HFF-Myc (cell line): ENCODE data around the gene ZNF18.
A peak's percentile ranks its signal among the peaks of the same experiment; 100 is the strongest.
"Not testable (repeated sequence)": the region's sequence is repeated elsewhere in the genome, so short reads cannot be mapped to it uniquely, and the experiment has no call there.

Source experiments
- DNase-seq: peaks from one replicate; pipeline ENCODE4 v3.0.0-alpha.2; 2011; ENCODE audit warnings: low read depth; ENCODE audit errors: extremely low read depth
- H3K4me3 ChIP-seq: replicated peaks from 2 replicates; pipeline ENCODE4 v1.5.1; 2011; ENCODE audit warnings: low read depth, mild to moderate bottlenecking, control low read depth, low read length
- TF ChIP-seq, protein P1 (sequence below): IDR thresholded peaks from 2 replicates; pipeline ENCODE4 v1.5.1; 2012; ENCODE audit warnings: mild to moderate bottlenecking, low read depth, low read length, control low read depth; ENCODE audit errors: missing control alignments

The ZNF18 gene

DNA sequence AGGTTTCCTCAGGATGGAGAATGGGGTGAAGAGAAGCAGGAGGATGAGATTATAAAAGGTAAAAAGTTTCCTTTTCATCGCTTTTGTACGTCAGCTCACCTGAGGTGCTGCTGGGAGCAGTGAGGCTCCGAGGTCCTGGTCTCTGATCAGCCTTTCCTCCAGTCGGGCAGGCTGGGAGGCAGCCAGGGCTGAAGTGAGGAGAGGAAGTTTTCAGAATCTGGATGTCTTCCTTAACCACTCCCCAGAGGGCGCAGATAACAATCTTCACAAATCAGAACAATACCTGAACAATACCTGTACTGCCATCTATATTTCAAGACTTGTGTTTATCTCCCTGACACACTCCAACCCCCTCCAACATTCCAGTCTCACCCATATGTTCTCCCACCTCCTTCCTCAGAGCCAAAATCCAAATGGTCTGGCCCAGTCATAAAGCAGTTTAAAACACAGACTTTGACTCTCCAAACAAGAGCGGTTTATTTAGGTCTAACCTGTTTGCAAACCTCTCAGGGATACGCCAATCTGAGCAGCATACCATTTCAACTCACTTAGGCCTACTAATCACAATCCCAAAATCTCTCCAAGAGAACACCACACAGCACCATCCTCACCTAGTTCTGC lies 6.8 kb downstream of the ZNF18 start:
- DNase-seq = no peak
- TF ChIP-seq, protein P1, sequence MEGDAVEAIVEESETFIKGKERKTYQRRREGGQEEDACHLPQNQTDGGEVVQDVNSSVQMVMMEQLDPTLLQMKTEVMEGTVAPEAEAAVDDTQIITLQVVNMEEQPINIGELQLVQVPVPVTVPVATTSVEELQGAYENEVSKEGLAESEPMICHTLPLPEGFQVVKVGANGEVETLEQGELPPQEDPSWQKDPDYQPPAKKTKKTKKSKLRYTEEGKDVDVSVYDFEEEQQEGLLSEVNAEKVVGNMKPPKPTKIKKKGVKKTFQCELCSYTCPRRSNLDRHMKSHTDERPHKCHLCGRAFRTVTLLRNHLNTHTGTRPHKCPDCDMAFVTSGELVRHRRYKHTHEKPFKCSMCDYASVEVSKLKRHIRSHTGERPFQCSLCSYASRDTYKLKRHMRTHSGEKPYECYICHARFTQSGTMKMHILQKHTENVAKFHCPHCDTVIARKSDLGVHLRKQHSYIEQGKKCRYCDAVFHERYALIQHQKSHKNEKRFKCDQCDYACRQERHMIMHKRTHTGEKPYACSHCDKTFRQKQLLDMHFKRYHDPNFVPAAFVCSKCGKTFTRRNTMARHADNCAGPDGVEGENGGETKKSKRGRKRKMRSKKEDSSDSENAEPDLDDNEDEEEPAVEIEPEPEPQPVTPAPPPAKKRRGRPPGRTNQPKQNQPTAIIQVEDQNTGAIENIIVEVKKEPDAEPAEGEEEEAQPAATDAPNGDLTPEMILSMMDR = no peak
- H3K4me3 ChIP-seq = no peak overlapping the region

DNA sequence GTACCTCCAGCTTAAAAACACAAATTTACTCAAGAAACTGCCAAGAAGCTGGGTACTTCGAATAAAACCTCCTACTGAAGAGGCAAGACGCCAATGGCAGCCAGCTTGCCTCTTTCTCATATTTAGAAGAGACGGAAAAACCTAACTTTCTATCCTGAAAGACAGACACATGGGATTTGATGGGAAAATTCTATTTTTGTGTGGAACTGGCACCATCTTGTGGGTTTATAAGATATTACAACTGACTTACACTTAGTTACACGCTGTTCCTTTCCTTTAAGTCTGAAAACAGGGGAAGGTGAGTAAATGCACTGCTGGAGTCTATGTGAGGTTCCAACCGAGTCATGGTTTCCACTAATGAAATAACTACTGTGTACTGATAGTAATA lies 10.3 kb downstream of the ZNF18 start:
- H3K4me3 ChIP-seq = no peak overlapping the region
- DNase-seq = peak; percentile 33
- TF ChIP-seq, protein P1 = peak; percentile 36

DNA sequence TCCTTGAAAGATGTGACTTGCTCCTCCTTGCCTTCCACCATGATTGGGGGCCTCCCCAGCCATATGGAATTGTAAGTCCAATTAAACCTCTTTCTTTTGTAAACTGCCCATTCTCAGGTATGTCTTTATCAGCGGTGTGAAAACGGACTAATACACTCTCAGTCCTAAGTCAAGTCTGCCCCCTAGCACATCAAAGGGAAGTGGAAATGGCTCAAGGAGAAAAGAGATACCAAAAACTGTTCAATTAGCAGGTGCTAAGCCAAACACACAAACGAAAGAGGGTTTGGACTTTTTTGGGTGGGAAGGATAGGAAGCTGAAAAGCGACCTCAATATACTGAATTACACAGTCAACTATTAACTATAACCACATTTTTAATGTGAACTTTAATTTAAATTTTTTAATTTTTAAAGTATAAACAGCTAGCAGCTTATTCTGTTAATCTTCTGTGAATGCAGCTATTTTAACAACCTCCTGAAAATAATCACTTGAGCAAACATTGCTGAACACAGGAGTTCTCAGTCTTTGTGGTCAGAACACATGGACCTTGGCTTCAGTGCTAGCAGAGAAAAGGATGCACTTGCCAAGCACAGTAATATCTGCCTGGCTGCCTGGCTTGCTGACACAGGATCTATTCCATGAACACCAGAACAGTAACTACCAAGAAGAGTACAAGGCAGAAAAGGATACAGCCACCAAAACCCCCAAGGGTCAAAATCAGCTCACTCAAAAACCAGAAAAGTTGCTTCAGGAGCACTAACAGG lies 10.9 kb downstream of the ZNF18 start:
- TF ChIP-seq, protein P1 = no peak
- DNase-seq = no peak
- no peak overlapping the region for H3K4me3 ChIP-seq

DNA sequence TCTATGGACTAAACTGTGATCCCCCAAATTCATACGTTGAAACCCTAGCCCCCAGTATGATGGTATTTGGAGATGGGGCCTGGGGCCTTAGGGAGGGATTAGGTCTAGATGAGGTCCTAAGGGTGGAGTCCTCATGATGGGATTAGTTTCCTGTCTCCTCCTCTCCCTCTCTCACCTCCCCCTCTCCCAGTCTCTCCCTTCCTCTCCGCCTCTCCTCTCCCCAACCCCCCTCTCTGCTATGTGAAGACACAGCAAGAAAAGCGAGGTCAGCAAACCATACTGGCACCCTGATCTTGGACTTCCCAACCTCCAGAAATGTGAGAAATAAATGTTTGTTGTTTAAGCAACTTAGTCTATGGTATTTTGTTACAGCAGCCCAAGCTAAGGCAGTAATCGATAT lies 15.4 kb downstream of the ZNF18 start:
- TF ChIP-seq, protein P1 = no peak
- DNase-seq = no peak

DNA sequence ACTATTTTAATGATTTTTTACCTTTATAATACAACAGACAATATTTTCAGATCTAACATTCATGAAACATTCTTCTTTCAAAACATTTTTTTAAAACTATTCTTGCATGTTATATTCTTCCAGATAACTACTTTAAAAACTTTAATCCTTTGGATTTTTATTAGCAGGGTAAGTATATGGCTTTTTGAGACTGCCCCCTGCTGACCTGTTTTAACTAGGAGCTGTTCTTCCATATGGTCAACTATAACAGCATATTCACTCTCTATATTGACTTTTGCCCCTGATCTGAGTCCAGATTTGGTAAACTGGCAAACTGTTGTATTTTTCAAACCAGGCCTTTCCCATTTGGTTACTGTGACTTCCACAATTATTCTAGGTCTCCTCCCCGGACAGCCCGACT lies 16.5 kb downstream of the ZNF18 start:
- no peak overlapping the region for H3K4me3 ChIP-seq
- DNase-seq = no peak
- TF ChIP-seq, protein P1 = peak; percentile 35

More for the DNA sequence above, 15.4 kb downstream of the ZNF18 start:
- no peak overlapping the region for H3K4me3 ChIP-seq

DNA sequence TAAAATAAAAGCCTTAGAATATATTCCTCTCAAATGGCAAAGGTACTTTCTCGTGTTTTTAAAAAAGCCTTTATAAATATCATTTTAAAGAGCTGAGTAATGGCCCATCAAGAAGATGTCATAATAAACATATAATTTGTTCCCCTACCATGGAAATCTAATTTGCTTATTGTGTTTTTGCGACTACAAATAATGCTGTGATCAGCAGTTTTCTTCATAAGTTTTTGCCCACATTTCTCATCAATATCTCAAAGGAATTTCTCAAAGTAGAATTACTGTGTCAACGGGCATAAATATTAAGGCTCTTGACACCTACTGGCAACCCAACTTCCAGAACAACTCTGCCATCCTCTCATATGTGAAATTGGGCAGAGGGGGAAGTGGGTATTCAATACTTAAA lies 17.5 kb downstream of the ZNF18 start:
- no peak for DNase-seq
- H3K4me3 ChIP-seq = no peak overlapping the region
- TF ChIP-seq, protein P1 = no peak

DNA sequence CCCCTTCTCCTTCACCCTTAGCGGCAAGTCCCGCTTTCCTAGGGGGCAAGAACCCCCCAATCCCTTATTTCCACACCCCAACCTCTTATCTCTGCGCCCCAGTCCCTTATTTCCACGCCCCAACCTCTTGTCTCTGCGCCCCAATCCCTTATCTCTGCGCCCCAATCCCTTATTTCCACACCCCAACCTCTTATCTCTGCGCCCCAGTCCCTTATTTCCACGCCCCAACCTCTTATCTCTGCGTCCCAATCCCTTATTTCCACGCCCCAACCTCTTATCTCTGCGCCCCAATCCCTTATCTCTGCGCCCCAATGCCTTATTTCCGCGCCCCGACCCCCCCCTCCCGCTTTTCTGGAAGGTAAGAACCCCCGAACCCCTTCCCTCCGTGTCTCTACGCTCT lies 24.5 kb downstream of the ZNF18 start:
- not testable (repeated sequence) for H3K4me3 ChIP-seq

More for the DNA sequence above, 24.5 kb downstream of the ZNF18 start:
- not testable (repeated sequence) for DNase-seq
